GM23338 (cell line): ENCODE measurements around the gene KRT79. TPM values are rescaled to one million over a fixed set of nuclear protein-coding genes. Genes with fewer than 3 reads are reported as not detected.

ENCODE experiments used
- CREB1 ChIP-seq: fragments of 250-450 bp; sonication (Bioruptor Pico); IDR thresholded peaks from 2 replicates; pipeline ENCODE4 v1.5.0; 2020; ENCODE audit warnings: low read depth, mild to moderate bottlenecking, moderate library complexity
- CTCF ChIP-seq, 2 experiments: fragments of 200-600 bp in 1 of 2; sonication (generic) in 1 of 2; conservative IDR thresholded peaks; 2 replicates each; pipeline versions ENCODE4 v1.5.1 to v1.6.1; 2016 to 2017; ENCODE audit warnings: antibody characterized with exemption in 2 of 2, low read depth in 2 of 2, mild to moderate bottlenecking in 2 of 2, moderate library complexity in 1 of 2
- ETS1 ChIP-seq: IDR thresholded peaks from 2 replicates; pipeline ENCODE4 v1.6.1; 2016; ENCODE audit warnings: antibody characterized with exemption
- POLR2AphosphoS5 ChIP-seq: IDR thresholded peaks from 2 replicates; pipeline ENCODE4 v1.6.1; 2016; ENCODE audit warnings: antibody characterized with exemption, low read depth
- ZNF114 ChIP-seq: fragments of 250-450 bp; sonication (Bioruptor Pico); IDR thresholded peaks from 2 replicates; pipeline ENCODE4 v1.5.0; 2020; ENCODE audit warnings: mild to moderate bottlenecking, moderate library complexity
- polyA plus RNA-seq: library from polyadenylated mRNA; unstranded; fragments of >200 nt; fragmentation: Nextera tagmentation; extraction: Ambion mirVana; gene quantifications from 2 replicates; pipeline ENCODE4 v1.2.1, GENCODE V29; 2016
- total RNA-seq: library from RNA; depleted of rRNA; stranded (reverse); fragments of >200 nt; shearing (Covaris generic); gene quantifications from 2 replicates; pipeline ENCODE4 v1.2.3, GENCODE V29; 2014
- TF ChIP-seq, protein P1 (sequence below): fragments of 250-450 bp; sonication (Bioruptor Pico); IDR thresholded peaks from 2 replicates; pipeline ENCODE4 v1.5.0; 2020; ENCODE audit warnings: mild to moderate bottlenecking, moderate library complexity

Gene KRT79
- total and polyA plus RNA-seq, 2 experiments from 2014 or later: 0.21 TPM; not detected in 1

DNA sequence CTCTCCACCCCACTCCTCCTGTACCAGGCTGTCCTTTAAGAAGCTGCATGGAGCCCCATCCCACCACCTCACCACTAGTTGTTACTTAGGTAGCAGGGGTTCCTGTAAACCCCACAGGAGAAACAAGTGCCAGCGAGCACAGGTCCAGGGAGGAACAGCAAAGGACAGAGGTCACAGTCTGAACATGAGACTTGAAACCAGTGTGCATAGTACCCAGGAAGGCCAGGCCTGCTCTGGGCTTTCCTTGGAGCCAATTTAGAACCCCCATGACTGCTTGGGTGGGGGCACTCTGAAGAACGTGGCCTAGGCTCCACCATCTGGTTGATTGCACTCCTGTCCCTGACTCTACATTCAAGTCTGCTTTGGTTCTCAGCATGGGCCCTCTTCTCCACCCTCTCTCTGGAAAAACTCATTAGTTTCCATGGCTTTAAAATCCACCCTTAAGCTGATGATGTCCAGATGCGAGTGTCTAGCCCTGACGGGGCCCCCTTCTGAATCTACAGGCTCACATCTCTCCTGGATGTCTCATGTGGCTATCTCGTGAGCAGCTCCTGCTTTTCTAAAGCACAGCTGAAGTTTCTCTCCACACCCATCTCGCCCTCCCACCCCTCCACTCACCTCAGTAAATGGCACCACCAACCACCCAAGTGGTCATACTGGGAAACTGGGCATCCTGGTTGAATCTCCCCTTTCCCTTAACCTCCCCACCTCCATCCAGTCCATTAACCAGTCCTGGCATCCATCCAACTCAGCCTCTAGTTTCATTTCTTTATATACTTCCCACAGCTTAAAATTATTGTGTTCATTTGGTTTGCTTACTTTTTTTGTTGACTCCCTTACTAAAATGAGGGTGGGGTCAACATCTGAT lies 46.6 kb downstream of the KRT79 start (continued):
- TF ChIP-seq, protein P1, sequence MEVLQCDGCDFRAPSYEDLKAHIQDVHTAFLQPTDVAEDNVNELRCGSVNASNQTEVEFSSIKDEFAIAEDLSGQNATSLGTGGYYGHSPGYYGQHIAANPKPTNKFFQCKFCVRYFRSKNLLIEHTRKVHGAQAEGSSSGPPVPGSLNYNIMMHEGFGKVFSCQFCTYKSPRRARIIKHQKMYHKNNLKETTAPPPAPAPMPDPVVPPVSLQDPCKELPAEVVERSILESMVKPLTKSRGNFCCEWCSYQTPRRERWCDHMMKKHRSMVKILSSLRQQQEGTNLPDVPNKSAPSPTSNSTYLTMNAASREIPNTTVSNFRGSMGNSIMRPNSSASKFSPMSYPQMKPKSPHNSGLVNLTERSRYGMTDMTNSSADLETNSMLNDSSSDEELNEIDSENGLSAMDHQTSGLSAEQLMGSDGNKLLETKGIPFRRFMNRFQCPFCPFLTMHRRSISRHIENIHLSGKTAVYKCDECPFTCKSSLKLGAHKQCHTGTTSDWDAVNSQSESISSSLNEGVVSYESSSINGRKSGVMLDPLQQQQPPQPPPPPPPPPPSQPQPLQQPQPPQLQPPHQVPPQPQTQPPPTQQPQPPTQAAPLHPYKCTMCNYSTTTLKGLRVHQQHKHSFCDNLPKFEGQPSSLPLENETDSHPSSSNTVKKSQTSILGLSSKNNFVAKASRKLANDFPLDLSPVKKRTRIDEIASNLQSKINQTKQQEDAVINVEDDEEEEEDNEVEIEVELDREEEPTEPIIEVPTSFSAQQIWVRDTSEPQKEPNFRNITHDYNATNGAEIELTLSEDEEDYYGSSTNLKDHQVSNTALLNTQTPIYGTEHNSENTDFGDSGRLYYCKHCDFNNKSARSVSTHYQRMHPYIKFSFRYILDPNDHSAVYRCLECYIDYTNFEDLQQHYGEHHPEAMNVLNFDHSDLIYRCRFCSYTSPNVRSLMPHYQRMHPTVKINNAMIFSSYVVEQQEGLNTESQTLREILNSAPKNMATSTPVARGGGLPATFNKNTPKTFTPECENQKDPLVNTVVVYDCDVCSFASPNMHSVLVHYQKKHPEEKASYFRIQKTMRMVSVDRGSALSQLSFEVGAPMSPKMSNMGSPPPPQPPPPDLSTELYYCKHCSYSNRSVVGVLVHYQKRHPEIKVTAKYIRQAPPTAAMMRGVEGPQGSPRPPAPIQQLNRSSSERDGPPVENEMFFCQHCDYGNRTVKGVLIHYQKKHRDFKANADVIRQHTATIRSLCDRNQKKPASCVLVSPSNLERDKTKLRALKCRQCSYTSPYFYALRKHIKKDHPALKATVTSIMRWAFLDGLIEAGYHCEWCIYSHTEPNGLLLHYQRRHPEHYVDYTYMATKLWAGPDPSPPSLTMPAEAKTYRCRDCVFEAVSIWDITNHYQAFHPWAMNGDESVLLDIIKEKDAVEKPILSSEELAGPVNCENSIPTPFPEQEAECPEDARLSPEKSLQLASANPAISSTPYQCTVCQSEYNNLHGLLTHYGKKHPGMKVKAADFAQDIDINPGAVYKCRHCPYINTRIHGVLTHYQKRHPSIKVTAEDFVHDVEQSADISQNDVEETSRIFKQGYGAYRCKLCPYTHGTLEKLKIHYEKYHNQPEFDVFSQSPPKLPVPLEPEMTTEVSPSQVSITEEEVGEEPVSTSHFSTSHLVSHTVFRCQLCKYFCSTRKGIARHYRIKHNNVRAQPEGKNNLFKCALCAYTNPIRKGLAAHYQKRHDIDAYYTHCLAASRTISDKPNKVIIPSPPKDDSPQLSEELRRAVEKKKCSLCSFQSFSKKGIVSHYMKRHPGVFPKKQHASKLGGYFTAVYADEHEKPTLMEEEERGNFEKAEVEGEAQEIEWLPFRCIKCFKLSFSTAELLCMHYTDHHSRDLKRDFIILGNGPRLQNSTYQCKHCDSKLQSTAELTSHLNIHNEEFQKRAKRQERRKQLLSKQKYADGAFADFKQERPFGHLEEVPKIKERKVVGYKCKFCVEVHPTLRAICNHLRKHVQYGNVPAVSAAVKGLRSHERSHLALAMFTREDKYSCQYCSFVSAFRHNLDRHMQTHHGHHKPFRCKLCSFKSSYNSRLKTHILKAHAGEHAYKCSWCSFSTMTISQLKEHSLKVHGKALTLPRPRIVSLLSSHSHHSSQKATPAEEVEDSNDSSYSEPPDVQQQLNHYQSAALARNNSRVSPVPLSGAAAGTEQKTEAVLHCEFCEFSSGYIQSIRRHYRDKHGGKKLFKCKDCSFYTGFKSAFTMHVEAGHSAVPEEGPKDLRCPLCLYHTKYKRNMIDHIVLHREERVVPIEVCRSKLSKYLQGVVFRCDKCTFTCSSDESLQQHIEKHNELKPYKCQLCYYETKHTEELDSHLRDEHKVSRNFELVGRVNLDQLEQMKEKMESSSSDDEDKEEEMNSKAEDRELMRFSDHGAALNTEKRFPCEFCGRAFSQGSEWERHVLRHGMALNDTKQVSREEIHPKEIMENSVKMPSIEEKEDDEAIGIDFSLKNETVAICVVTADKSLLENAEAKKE (CRISPR knock-in tag): no peak
- TF ChIP-seq ZNF114 (no peak), POLR2AphosphoS5 (no peak), ETS1 (no peak), CTCF (conservative IDR thresholded peaks at IDR 0.05; ENCODE audit: low read depth in 2 of 2) (no peak), CREB1 (CRISPR knock-in tag) (no peak)
